Suprapubic skin (tissue), 4 donors: Measurements from ENCODE around the gene CEP85.

Experiments
- CTCF ChIP-seq, 2 donors: fragments of 200-600 bp in 1 of 2; fragments of 450-650 bp in 1 of 2; sonication (generic) in 1 of 2; IDR thresholded peaks; one replicate each; pipeline ENCODE4 v1.5.1; 2016 to 2019; ENCODE audit warnings: antibody characterized with exemption in 2 of 2, mild to moderate bottlenecking in 1 of 2, moderate library complexity in 1 of 2
- EP300 ChIP-seq: sonication (generic); formaldehyde crosslinking; IDR thresholded peaks from one replicate; pipeline ENCODE4 v1.6.1; 2017; ENCODE audit warnings: antibody characterized with exemption
- POLR2A ChIP-seq, 2 donors: fragments of 450-650 bp; IDR thresholded peaks; one replicate each; pipeline ENCODE4 v1.6.1; 2017; ENCODE audit warnings: antibody characterized with exemption in 2 of 2, mild to moderate bottlenecking in 2 of 2, moderate library complexity in 2 of 2
- POLR2AphosphoS5 ChIP-seq, 3 donors: sonication (generic); formaldehyde crosslinking; IDR thresholded peaks; one replicate each; pipeline ENCODE4 v1.6.1; 2017; ENCODE audit warnings: antibody characterized with exemption in 3 of 3

DNA sequence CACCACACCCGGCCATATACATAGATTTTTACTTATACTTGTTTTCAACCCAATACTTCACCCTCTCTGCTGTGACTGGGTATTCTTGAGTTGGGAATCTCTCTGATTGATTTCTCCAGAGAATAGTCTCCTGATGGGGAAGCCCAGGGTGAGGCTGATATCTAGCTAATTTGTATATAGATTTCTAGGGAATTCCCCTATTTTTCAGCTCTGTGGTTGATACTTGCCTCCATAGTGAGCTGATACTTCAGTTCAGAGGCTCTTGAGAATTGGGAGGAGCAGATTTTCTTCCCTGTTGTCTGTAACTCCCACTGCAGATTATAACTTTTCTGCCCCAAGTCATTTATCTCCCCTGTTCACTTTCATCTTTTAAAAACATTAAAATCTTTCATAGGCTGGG lies 31.4 kb downstream of the CEP85 start:
- TF ChIP-seq CTCF (IDR thresholded peaks at IDR 0.05), result no peak
- TF ChIP-seq POLR2A (IDR thresholded peaks at IDR 0.05), result no peak
- TF ChIP-seq EP300, result no peak
- TF ChIP-seq POLR2AphosphoS5 (IDR thresholded peaks at IDR 0.05), result no peak
